ENCODE results near the gene ZP2. TPM values are rescaled to one million over a fixed set of nuclear protein-coding genes. Genes with fewer than 3 reads are reported as not detected.

The ZP2 gene
- total RNA-seq, 1 experiment from 2014 or later, result not detected

GRCh38 chr16:21239646-21240045 is 28.3 kb upstream of the ZP2 start:
- DNase-seq (ENCODE audit: low read depth, low spot score) (no peak), ATAC-seq (no peak)
- H3K4me2 ChIP-seq (ENCODE audit: low read length), result no peak overlapping the region
- ChIA-PET CTCF (no interaction called here), POLR2A (no interaction called here), RAD21 (ENCODE audit: low non-redundant PET in 1 of 2, low total read pairs in 2 of 2, uncharacterized antibody in 2 of 2, unreplicated experiment in 2 of 2) (no interaction called here)
- H2AFZ ChIP-seq (ENCODE audit: low read depth, low read length, poor library complexity, severe bottlenecking), result no peak overlapping the region
- H3K79me2 ChIP-seq (ENCODE audit: insufficient read depth, low read length), result no peaks in the 10 kb centered on the region
- H3K4me1 ChIP-seq (ENCODE audit: control insufficient read depth in 1 of 2, insufficient read depth in 2 of 2, low read length in 2 of 2), result no peaks in the 10 kb centered on the region
- intact Hi-C loops (cut with micrococcal nuclease), result no loop called here
- no peaks in the 10 kb centered on the region for H3K9me3 ChIP-seq (ENCODE audit: control insufficient read depth in 1 of 2, insufficient read depth in 1 of 2, low read depth in 1 of 2, low read length in 2 of 2)
- H3K36me3 ChIP-seq (ENCODE audit: control insufficient read depth in 1 of 2, insufficient read depth in 2 of 2, low read length in 2 of 2), result no peaks in the 10 kb centered on the region
- no peaks in the 10 kb centered on the region; the same call in 1 of the 2 replicates for H3K9me2 ChIP-seq (ENCODE audit: insufficient read depth)
- H3K27ac ChIP-seq (ENCODE audit: low read depth, low read length), result no peak overlapping the region
- BruUV-seq (replicated peaks), result no TSS peak
- no peak overlapping the region for H3K9ac ChIP-seq (ENCODE audit: low read length)
- no peak overlapping the region for H3K4me3 ChIP-seq (replicated peaks in 1 of 2; ENCODE audit: low read depth in 1 of 2, low read length in 2 of 2)
- TF ChIP-seq ZBTB33 (IDR thresholded peaks at IDR 0.05; ENCODE audit: extremely low read depth, insufficient replicate concordance, low read length) (no peak), EGR1 (IDR thresholded peaks at IDR 0.05; ENCODE audit: low read depth) (no peak), SIN3A (IDR thresholded peaks at IDR 0.05; ENCODE audit: low read depth) (no peak)
- H3K27me3 ChIP-seq (ENCODE audit: insufficient read depth, low read length), result 0 out of 2 replicates have a peak, but pooled peaks cover 6% of the 10 kb centered on the region
- H4K20me1 ChIP-seq (ENCODE audit: insufficient read depth), result no peaks in the 10 kb centered on the region

- Histone ChIP-seq H3K9me2 (ENCODE audit: insufficient read depth) (no peaks in the 10 kb centered on the region; the same call in 1 of the 2 replicates), H3K9ac (ENCODE audit: low read length) (no peak overlapping the region), H3K79me2 (ENCODE audit: insufficient read depth, low read length) (no peaks in the 10 kb centered on the region), H2AFZ (ENCODE audit: low read depth, low read length, poor library complexity, severe bottlenecking) (no peak overlapping the region), H3K27ac (ENCODE audit: low read depth, low read length) (no peak overlapping the region), H3K36me3 (ENCODE audit: control insufficient read depth in 1 of 2, insufficient read depth in 2 of 2, low read length in 2 of 2) (no peaks in the 10 kb centered on the region), H4K20me1 (ENCODE audit: insufficient read depth) (no peaks in the 10 kb centered on the region), H3K4me1 (ENCODE audit: control insufficient read depth in 1 of 2, insufficient read depth in 2 of 2, low read length in 2 of 2) (no peaks in the 10 kb centered on the region), H3K4me2 (ENCODE audit: low read length) (no peak overlapping the region), H3K4me3 (replicated peaks in 1 of 2; ENCODE audit: low read depth in 1 of 2, low read length in 2 of 2) (no peak overlapping the region), H3K27me3 (ENCODE audit: insufficient read depth, low read length) (0 out of 2 replicates have a peak, but pooled peaks cover 4% of the 10 kb centered on the region), H3K9me3 (ENCODE audit: control insufficient read depth in 1 of 2, insufficient read depth in 1 of 2, low read depth in 1 of 2, low read length in 2 of 2) (no peaks in the 10 kb centered on the region)
- BruUV-seq (replicated peaks), result no TSS peak
- no peak for TF ChIP-seq RAD21 (IDR thresholded peaks at IDR 0.05; ENCODE audit: low read depth)
- no peak for TF ChIP-seq SP1 (IDR thresholded peaks at IDR 0.05; ENCODE audit: low read depth)
- no peak for TF ChIP-seq CTCF (IDR thresholded peaks at IDR 0.05 in 2 of 3, conservative IDR thresholded peaks at IDR 0.05 in 1 of 3; ENCODE audit: borderline replicate concordance in 1 of 3, insufficient read depth in 1 of 3, low read depth in 2 of 3, low read length in 2 of 3)
- ChIA-PET POLR2A (no interaction called here), RAD21 (ENCODE audit: low non-redundant PET in 1 of 2, low total read pairs in 2 of 2, uncharacterized antibody in 2 of 2, unreplicated experiment in 2 of 2) (no interaction called here), CTCF (no interaction called here)
- no peak for ATAC-seq
- intact Hi-C loops (cut with micrococcal nuclease), result no loop called here
- no peak for DNase-seq (ENCODE audit: low read depth, low spot score)
Observed at GRCh38 chr16:21236831-21237230, 25.5 kb upstream of the ZP2 start.

Measured in HCT116 (cell line).